Body of pancreas (tissue), 4 donors: Measurements from ENCODE around the gene LRP1.

Source experiments
- POLR2A ChIP-seq, 3 donors: fragments of 450-650 bp; IDR thresholded peaks; one replicate each; pipeline ENCODE4 v1.6.1; 2016; ENCODE audit warnings: antibody characterized with exemption in 3 of 3, mild to moderate bottlenecking in 2 of 3
- TF ChIP-seq, protein P1 (sequence below), 7 experiments: fragments of 450-650 bp in 4 of 7; fragments of 200-600 bp in 3 of 7; sonication (generic) in 3 of 7; IDR thresholded peaks; one replicate each; pipeline ENCODE4 v1.5.1; 2016 to 2019; ENCODE audit warnings: antibody characterized with exemption in 7 of 7

GRCh38 chr12:57089271-57090245, 38.7 kb upstream of the LRP1 start:
- peak in 1 of 3 donors; percentile 46 for TF ChIP-seq POLR2A (IDR thresholded peaks at IDR 0.05)
- TF ChIP-seq, protein P1, sequence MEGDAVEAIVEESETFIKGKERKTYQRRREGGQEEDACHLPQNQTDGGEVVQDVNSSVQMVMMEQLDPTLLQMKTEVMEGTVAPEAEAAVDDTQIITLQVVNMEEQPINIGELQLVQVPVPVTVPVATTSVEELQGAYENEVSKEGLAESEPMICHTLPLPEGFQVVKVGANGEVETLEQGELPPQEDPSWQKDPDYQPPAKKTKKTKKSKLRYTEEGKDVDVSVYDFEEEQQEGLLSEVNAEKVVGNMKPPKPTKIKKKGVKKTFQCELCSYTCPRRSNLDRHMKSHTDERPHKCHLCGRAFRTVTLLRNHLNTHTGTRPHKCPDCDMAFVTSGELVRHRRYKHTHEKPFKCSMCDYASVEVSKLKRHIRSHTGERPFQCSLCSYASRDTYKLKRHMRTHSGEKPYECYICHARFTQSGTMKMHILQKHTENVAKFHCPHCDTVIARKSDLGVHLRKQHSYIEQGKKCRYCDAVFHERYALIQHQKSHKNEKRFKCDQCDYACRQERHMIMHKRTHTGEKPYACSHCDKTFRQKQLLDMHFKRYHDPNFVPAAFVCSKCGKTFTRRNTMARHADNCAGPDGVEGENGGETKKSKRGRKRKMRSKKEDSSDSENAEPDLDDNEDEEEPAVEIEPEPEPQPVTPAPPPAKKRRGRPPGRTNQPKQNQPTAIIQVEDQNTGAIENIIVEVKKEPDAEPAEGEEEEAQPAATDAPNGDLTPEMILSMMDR (IDR thresholded peaks at IDR 0.05), result no peak
